Ishikawa (cell line): ENCODE measurements around the gene RNF150.

ENCODE experiments used
- CEBPB ChIP-seq: IDR thresholded peaks from 2 replicates; pipeline ENCODE4 v1.6.1; 2012
- CREB1 ChIP-seq: IDR thresholded peaks from 2 replicates; pipeline ENCODE4 v1.6.1; 2012; ENCODE audit warnings: low read depth
- EGR1 ChIP-seq: IDR thresholded peaks from 2 replicates; pipeline ENCODE4 v1.6.1; 2012
- EP300 ChIP-seq: IDR thresholded peaks from 2 replicates; pipeline ENCODE4 v1.6.1; 2012; ENCODE audit warnings: borderline replicate concordance
- FOXM1 ChIP-seq: IDR thresholded peaks from 2 replicates; pipeline ENCODE4 v1.6.1; 2012; ENCODE audit warnings: low read depth, borderline replicate concordance
- NFIC ChIP-seq: IDR thresholded peaks from 2 replicates; pipeline ENCODE4 v1.6.1; 2012
- RAD21 ChIP-seq: IDR thresholded peaks from 2 replicates; pipeline ENCODE4 v1.6.1; 2012; ENCODE audit warnings: low read depth
- TAF1 ChIP-seq: IDR thresholded peaks from 2 replicates; pipeline ENCODE4 v1.6.1; 2012; ENCODE audit warnings: low read depth, mild to moderate bottlenecking
- TCF12 ChIP-seq: IDR thresholded peaks from 2 replicates; pipeline ENCODE4 v1.6.1; 2012; ENCODE audit warnings: low read depth
- TEAD4 ChIP-seq: IDR thresholded peaks from 2 replicates; pipeline ENCODE4 v1.6.1; 2012
- YY1 ChIP-seq: IDR thresholded peaks from 2 replicates; pipeline ENCODE4 v1.6.1; 2012; ENCODE audit warnings: low read depth
- ZBTB7A ChIP-seq: IDR thresholded peaks from 2 replicates; pipeline ENCODE4 v1.6.1; 2012; ENCODE audit warnings: low read depth
- TF ChIP-seq, protein P1 (sequence below): IDR thresholded peaks from 2 replicates; pipeline ENCODE4 v1.6.1; 2012; ENCODE audit warnings: low read depth, mild to moderate bottlenecking
- TF ChIP-seq, protein P2 (sequence below): IDR thresholded peaks from 2 replicates; pipeline ENCODE4 v1.6.1; 2012
- TF ChIP-seq, protein P3 (sequence below): IDR thresholded peaks from 2 replicates; pipeline ENCODE4 v1.6.1; 2012

RNF150 gene

DNA sequence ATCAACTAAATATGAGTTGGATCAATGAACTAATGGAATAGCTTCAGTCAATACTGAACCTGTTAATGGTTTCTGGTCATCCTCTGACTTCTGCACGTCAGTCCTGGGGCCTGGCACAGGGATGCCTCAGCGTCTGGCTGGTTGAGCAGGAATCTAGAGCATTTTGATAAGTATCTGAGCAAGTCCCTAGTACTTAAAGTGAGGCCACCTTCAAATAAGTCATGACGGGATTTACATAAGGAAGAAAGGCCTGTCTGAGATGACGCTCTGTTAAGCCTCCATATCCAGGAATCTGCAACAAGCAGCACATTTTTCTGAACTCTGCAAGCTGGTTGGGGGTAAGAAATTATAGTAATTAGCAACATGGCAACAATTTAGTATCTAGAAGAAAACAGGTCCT, 293.9 kb downstream of the RNF150 start:
- TF ChIP-seq TEAD4 (no peak), ZBTB7A (no peak), TCF12 (no peak), NFIC (no peak), FOXM1 (no peak), EP300 (no peak)
- TF ChIP-seq, protein P1, sequence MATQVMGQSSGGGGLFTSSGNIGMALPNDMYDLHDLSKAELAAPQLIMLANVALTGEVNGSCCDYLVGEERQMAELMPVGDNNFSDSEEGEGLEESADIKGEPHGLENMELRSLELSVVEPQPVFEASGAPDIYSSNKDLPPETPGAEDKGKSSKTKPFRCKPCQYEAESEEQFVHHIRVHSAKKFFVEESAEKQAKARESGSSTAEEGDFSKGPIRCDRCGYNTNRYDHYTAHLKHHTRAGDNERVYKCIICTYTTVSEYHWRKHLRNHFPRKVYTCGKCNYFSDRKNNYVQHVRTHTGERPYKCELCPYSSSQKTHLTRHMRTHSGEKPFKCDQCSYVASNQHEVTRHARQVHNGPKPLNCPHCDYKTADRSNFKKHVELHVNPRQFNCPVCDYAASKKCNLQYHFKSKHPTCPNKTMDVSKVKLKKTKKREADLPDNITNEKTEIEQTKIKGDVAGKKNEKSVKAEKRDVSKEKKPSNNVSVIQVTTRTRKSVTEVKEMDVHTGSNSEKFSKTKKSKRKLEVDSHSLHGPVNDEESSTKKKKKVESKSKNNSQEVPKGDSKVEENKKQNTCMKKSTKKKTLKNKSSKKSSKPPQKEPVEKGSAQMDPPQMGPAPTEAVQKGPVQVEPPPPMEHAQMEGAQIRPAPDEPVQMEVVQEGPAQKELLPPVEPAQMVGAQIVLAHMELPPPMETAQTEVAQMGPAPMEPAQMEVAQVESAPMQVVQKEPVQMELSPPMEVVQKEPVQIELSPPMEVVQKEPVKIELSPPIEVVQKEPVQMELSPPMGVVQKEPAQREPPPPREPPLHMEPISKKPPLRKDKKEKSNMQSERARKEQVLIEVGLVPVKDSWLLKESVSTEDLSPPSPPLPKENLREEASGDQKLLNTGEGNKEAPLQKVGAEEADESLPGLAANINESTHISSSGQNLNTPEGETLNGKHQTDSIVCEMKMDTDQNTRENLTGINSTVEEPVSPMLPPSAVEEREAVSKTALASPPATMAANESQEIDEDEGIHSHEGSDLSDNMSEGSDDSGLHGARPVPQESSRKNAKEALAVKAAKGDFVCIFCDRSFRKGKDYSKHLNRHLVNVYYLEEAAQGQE = no peak

DNA sequence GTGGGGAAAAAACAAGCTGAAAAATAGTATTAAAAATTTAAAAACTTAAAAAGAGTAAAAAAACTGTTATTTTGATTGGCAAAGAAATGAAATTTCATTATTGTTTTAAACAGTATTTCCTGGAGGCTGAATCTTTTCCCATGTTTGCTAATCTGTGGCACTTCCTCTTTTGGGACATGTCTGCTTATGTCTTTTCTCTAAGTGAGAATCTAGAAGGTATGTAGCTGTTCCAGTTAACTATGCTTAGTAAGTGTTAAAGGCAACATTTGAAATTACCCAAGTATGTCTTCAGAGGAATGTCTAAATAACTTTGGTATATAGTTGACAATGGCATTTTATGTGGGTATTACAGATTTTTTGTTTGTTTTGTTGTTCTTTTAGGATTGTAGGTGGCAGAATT, 295.5 kb downstream of the RNF150 start:
- no peak for TF ChIP-seq FOXM1
- TF ChIP-seq NFIC = no peak
- TF ChIP-seq, protein P2, sequence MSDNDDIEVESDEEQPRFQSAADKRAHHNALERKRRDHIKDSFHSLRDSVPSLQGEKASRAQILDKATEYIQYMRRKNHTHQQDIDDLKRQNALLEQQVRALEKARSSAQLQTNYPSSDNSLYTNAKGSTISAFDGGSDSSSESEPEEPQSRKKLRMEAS = no peak
- no peak for TF ChIP-seq ZBTB7A

DNA sequence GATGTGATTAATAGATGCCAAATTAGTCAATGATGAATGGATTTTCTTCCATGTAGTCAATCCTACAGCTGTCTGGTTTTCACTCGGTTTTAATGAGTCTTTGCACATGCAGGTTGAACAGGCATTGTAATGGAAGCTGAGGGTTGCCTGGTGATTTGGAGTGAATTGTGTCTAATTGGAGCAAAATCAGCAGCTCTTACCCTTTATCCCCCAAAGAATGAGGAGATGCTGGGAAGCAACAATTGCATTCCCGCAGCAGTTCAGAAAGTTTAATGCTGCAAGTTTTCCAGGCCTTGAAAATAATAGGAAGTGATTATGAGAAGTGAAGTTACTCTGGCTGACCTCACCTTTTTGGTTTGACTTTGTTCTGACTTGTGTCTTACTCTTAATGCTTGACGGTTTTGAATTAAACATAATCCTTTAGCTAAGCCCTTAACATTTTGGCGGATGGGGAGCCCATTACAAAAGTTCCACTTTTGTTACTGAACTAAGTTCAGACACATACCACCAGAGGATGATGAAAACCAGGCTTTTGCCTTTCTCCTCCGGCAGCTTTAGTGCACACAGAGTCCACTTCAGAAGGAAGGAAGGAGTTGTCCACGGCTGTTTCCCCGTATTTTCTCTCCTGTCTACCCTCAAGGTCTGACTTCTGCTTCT, 298.3 kb downstream of the RNF150 start:
- TF ChIP-seq RAD21 = no peak
- TF ChIP-seq FOXM1 = no peak
- no peak for TF ChIP-seq TAF1
- TF ChIP-seq EP300 = no peak
- TF ChIP-seq EGR1 = no peak
- TF ChIP-seq TEAD4 = no peak
- no peak for TF ChIP-seq TCF12
- TF ChIP-seq YY1 = no peak
- TF ChIP-seq, protein P1 = no peak
- TF ChIP-seq, protein P3, sequence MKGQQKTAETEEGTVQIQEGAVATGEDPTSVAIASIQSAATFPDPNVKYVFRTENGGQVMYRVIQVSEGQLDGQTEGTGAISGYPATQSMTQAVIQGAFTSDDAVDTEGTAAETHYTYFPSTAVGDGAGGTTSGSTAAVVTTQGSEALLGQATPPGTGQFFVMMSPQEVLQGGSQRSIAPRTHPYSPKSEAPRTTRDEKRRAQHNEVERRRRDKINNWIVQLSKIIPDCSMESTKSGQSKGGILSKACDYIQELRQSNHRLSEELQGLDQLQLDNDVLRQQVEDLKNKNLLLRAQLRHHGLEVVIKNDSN = no peak
- TF ChIP-seq, protein P2 = no peak
- TF ChIP-seq ZBTB7A = no peak
- no peak for TF ChIP-seq CREB1
- no peak for TF ChIP-seq CEBPB
- no peak for TF ChIP-seq NFIC

DNA sequence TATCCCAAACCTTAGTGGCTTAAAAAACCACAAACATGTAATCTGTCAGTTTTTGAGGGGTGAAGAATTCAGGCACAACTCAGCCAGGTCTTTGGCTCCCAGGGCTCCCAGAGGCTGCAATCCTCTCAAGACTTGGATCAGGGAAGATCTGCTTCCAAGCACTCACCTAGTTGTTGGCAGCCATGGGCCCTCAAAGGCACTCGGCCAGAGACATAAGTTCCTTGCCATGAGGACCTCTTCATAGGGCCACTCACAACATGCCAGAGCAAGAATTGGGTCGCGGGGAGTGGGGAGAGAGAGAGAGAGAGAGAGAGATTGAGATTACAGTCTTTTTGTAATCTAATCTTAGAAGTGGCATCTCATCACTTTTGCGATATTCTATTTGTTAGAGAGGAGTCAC, 300.0 kb downstream of the RNF150 start:
- TF ChIP-seq EP300 (no peak), ZBTB7A (no peak), NFIC (no peak), CREB1 (no peak), TAF1 (no peak), RAD21 (no peak), YY1 (no peak), TEAD4 (no peak), TCF12 (no peak), CEBPB (no peak), EGR1 (no peak), FOXM1 (no peak)
- TF ChIP-seq, protein P2 = no peak
- TF ChIP-seq, protein P1 = no peak
- TF ChIP-seq, protein P3 = no peak

DNA sequence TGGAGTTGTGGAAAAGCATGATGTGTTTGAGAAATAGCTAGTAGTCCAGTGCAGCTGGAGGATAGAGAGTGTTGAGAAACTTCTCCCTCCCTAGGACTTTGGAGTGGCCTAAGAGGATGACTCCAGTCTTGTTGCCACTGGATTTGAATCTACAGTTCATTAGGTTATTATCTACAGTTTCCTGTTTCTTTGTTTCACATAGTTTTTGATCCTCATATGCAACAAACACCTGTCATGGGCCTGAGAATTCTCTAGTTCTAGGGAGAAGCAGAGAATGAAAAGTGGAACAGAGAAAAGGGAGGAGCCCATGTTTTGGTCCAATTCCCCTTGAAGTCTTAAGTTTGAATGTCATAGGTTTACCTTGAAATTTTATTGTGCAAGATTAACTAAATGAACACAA, 303.4 kb downstream of the RNF150 start:
- TF ChIP-seq EGR1 (no peak), FOXM1 (no peak), TCF12 (no peak), YY1 (no peak), CEBPB (no peak), NFIC (no peak), EP300 (no peak), TEAD4 (no peak), RAD21 (no peak), ZBTB7A (no peak)
- TF ChIP-seq, protein P1 = no peak
